SH-SY5Y (cell line): ENCODE results near the gene ECI2.

ENCODE experiments used
- GATA2 ChIP-seq: IDR thresholded peaks from 2 replicates; pipeline ENCODE4 v1.6.1; 2011; ENCODE audit warnings: mild to moderate bottlenecking, low read depth, low read length
- GATA3 ChIP-seq: IDR thresholded peaks from 2 replicates; pipeline ENCODE4 v1.6.1; 2011; ENCODE audit warnings: low read depth, mild to moderate bottlenecking, low read length, moderate library complexity

GRCh38 chr6:4112366-4112765, 23.0 kb downstream of the ECI2 start:
- TF ChIP-seq GATA2: no peak
- no peak for TF ChIP-seq GATA3
